Activated CD8-positive, alpha-beta memory T cell treated with anti-CD3 and anti-CD28 coated beads for 4 hours (primary cell): ENCODE data around the gene TMEM260.

ENCODE experiments used
- DNase-seq, 2 donors: peaks; one replicate each; pipeline ENCODE4 v3.0.0-alpha.2; 2020; ENCODE audit warnings: low read depth in 2 of 2

The TMEM260 gene

DNA sequence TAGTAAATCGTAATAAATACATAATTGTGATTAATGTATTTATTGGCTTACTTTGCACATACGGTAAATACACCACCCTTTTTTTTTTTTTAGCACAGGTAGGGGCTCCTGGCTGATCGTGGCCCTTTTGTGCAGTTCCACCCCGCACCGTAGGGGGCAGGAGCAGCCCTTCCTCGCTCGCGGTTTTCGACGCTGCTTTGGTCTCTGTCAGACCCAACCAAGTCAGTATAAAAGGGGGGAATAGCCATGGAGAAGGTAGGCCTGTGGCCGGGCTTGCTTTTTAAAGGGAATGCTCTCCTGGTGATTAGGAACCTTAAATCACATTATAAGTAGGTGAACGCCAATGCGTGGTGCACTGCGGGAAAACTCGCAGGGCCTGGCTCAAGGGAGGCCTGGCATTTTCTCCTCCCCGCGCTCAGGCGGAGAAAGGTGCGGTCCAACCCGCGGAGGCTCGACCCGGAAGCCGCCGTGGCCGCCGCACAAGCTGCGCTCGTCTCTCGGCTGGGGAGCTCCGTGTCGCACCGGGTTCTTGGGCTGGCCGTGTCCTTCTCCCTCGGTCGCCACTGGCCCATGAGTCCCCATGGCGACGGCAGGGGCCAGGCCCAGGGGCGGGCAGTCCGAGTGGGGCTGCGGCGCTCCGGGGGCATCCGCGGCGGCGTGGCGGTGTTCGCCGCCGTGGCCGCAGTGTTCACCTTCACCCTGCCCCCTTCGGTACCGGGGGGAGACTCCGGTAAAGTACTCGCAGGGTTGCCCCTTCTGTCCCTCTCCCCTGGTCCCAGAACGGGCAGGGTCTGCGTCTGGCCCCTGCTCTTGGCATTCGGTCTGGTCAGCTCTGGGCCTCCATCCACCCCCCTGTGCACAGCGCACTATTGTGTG, at the start of gene TMEM260:
TMEM260 (plus strand) TSS at position 454 of the 876 bp plus-strand sequence; CDS start at position 571, 117 bp downstream.
- peak; percentile 82 to 85 for DNase-seq

DNA sequence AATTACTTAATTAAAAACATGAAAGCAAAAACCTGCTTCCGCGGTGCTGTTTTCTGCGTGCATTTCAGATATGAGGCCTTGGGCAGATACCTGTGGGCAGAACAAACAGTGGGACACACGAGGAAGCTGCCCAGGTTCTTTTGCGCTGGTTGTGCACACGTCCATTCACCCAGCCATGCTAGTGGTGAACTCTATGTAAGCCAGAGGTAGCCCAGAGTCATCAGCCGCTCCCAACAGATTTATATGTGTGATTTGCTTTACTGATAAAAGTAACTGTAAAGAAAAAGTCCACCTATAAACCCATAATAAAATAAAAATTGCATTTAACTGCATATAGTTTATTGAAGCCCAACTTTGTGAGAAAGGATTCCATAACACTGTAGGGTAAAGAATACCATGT, 47.1 kb upstream of the TMEM260 start:
- no peak for DNase-seq

DNA sequence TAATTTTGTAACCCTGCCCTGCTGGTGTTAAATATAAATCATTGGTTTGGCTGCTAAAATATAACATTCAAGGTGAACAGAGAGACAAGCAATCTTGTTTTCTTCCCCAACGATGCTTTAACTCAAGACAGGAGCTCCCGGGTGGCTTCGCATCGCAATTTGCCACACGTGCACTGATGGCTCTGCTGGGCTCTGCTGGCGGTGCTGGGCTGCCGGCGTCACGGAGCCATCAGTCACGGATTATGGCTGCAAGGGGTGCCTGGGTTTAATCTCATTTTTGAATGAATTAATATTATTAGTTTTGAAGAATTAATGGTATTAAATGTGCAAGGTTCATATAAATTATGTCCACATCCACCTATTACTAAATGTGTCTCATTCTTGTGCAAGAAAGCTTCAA, 44.9 kb upstream of the TMEM260 start:
- no peak for DNase-seq

DNA sequence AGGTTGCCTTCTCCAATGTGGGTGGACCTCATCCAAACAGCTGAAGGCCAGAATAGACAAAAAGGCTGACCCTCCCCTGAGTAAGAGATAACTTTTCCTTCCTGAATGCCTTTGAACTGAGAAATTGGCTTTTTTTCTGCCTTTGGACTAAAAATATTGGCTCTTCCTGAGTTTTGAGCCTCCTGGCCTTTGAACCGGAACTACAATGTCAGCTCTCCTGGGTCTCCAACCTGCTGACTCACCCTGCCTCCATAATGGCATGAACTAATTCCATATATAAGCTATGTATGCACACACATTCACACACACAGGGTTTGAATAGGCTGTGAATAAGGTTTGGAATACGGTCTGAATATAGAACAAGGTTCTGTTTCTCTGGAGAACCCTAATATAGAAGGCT, 39.7 kb upstream of the TMEM260 start:
- DNase-seq, result no peak

DNA sequence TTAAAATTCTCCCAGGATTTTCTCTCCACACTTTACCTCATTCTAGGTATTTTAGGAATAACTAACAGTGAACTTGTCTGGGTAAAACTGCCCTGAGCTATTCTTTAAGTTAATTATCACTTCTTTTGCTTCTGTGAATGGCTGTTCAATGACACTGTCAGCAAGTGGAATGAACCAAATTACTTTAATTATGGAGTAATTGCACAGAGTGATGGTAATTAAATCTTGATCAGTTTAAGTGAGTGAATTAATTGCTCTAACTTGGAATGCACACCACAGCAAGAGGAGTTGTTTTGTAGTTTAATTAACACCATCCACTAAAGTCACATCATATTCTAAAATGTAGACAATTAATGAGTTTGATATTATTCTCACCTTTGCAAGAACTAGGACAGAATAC, 36.2 kb upstream of the TMEM260 start:
- no peak for DNase-seq

DNA sequence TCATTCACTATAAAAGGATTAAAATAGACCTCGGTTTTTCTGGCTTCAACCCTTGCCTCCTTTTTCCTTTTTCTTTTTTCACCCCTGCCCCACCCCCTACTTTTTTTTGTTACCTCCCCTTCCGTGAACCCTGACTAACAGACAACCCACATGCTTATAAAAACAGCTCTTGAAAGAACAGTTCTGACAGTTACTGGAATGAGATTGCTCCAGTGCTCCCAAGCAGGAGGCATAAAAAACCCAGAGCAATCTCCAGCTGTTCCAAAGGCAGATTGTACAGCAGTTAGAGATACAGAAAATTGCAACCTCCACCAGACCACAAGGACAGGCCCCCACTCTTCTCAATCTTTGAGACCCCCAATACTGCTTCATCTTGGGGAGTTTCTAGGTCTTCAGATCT, 29.9 kb upstream of the TMEM260 start:
- DNase-seq, result no peak

DNA sequence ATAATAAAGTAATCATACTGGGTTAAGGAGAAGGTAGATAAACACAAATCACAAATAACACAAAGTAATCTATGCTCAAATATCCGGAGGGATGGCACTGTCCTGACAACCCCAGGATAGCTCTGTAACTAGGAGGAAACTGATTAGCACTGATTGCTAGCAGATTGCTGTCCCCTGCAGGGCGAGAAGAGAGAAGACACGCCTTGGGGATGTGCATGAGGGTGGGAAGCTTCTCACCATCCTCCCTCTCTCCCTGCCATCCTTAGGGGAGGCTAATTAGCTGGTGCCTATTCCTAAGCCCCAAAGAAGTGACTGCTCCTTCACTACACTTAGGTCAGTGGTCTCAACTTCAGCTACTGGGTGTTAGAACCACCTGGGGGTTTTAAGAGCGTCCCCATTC, 27.0 kb upstream of the TMEM260 start:
- no peak for DNase-seq

DNA sequence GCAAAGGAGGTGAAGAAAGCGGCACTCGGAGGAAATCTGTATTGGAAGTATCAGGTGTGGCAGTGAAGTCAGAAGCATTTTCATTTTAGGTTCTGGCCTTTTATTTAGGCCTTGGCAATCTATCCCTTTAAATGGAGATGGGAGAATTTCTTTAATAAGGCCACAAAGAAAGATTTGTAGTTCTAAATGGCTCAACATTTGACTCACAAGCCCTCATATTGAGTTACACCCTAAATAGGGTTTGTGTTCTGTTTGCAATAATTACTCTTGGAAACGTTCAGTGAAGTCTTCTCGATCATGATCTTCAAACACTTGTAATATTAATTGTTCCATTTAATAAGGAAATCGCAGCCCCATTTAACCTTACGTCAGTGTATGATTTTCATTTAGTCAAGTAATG, 25.3 kb upstream of the TMEM260 start:
- no peak for DNase-seq

DNA sequence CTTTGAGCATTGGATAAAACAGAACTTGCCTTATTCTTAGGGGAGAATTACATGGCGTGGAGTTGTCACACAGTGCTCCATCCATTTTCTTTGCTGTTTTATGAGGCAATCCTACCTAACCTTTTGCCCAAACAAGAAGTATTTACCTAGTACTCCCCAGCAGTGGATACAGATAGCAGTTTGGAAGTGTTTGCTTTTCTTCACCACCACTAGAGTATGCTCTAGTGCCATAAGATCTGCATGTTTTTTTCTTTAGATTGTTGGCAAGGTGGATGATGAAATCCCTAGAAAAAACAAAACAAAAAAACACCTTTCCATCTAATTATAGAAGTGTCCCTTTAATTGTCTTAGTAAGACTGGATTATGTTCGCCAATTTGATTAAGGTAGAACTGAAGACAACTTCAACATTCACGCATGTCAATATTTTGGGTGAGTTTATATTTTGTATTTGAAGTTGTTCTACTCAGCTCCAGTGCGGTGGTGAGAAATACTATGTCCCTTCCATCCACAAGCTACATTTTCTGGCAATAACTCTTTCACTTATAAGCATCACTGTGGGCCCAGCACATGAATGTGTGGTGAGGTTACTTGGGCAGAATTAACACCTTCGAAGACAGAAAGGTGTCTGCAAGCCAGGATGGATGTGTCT, 23.6 kb upstream of the TMEM260 start:
- DNase-seq, result no peak

DNA sequence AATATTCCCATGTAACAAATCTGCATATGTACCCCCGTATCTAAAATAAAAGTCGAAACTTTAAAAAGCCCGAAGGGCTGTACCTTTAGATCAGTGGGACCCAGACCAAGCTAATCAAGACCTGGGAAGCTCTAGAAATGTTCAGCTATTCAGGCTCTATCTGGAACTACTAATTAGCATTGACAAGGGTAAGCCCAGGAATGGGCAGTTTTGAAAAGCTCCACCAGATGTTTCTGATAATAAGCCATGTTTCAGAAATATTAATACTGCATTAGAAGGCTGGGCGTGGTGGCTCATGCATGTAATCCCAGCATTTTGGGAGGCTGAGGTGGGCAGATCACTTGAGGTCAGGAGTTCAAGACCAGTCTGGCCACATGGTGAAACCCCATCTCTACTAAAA, 20.4 kb upstream of the TMEM260 start:
- no peak for DNase-seq

DNA sequence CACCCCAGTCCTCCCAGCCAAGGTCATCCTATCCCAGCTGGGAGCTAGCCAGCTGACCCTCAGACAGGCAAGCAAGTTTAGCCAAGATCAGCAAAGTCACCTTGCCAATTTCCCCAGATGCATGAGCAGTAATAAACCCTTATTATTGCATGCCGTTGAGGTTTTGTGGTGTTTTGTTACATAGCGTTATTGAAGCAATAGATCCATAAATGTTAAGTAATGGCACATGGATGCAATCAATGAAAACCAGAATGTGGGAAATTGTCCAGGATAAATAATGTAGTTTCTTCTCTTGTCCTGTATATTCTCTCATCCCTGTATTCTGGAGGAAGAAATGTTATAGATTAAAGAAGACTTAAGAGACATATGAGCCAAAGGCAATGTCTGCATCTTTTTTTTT, 18.0 kb upstream of the TMEM260 start:
- DNase-seq, result no peak

DNA sequence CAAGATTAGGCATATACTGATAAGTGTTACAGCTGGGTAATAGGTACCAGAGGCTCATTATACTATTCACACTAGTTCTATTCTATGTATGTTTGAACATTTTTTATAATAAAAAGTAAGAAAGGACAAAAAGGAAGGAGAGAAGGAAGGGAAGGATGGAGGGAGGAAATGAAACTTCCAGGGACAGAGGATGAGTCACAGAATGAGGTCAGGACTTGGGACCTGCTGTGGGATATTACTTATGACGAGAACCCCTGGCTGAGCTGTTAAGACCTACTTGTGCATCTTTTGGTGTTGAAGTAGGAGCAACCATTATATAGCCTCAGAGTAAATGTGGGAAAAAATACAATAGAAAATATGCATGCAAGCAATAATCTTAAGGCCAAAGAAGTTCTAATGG, 16.7 kb upstream of the TMEM260 start:
- no peak for DNase-seq

DNA sequence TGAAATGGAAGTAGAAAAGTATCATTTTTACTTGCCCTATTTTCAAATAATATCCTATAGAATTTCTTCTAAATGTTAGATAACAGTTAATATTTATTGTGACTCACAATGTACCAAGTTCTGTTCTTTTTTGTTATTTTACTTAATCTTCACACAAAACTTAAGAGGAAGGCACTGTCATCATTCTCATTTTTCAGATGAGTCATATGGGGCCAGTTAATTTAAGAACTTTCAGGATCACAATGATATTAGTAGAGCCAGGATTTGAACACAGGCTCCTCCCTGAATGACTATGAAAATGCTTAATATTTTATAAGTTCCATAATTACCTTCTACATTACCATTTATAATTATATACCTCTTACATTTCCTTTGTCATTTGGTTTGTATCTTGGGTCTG, 10.4 kb upstream of the TMEM260 start:
- DNase-seq, result no peak

DNA sequence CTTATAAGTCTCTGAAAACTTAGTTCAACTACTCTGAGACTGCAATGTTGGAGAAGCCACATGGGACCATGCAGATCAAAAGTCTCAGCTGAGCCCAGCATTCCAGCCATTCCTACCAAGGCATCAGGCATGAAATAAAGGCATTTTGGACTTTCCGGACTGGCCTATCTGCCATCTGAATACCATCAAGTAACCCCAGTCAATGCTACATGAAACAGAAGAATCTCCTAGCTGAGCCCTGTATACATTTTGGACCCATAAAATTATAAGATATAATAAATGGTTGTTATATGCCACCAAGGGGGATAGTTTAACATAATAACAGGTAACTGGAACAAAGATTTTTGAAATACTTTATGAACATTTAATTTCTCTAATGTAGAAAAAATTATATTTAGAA, 9.3 kb upstream of the TMEM260 start:
- DNase-seq, result no peak

DNA sequence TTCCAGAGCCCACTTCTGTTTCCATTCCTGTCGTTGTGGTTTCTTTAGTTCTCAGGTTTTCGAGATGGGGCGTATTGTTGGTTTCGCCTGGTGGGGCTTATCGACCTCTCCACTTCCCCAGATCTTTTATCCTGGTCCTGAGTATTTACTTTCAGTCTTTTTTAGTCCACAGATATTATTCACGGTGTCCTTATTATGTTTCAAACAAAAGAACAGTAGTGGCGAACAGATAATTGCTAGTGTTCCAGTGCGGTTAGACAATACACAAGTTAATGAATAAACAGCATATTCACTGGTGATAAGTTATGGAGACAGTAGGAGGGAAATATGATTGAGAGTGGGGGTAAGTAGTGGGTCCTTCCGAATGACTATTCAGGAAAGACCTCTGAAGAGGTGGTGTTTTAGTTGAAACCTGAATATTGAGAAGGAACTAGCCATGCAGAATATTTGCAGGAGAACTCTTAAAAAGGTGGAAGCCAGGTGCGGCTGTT, 668 bp downstream of the TMEM260 start:
- DNase-seq, result no peak

DNA sequence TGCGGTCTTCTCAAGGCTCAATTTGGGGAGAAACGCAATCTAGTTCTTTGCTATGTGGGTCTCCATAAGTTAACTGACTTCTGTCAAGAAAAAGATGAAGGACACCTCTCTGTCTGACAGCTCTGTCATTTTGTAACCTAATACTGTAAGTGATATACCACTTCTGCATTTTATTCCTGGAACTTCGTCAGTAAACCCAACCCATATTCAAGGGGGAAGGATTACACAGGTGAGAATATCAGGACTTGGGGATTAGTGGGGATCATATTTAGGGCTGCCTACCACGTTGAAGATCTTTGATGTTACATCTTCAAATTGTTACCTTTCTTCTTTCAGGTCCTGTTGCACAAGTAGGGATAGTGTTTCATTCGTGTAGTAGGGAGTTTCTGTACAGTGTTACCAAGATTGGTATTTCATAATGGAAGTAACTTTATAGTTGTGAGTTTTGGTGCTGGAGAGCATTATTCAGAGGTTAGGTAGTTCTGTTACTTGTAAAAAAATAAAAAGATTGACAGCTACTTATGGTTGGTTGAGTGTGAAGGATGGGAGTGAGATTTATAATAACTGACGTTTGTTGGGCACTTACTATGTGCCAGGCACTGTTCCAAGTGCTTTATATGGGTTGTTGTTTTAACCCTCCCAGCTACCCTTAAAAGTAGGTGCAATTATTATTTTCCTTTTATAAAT, 1.6 kb downstream of the TMEM260 start:
- DNase-seq, result no peak

DNA sequence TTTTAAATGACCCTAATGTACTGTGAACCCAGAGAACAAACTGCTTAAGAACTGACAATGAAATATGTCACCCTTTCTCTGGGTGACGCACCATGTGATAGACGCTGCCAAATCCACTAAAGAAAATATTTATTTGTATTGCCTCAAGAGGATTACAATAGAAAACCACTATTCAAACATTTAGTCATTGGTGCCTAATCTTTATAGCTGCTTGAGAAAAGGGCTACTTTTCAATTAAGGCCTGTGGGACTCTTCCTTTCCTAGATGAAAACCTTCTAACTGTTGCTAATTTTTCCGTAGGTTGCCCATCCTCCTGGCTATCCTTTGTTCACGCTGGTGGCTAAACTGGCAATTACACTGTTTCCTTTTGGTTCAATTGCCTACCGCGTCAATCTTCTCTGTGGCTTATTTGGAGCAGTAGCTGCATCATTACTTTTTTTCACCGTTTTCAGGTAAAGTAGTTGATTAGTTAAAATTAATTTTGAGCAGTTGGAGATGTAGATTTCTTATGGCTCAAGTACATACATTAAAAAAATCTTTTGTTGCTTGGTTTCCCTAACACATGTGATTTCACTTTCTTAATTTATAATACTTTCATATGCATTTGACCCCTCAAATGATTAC, 6.0 kb downstream of the TMEM260 start:
- DNase-seq, result no peak

DNA sequence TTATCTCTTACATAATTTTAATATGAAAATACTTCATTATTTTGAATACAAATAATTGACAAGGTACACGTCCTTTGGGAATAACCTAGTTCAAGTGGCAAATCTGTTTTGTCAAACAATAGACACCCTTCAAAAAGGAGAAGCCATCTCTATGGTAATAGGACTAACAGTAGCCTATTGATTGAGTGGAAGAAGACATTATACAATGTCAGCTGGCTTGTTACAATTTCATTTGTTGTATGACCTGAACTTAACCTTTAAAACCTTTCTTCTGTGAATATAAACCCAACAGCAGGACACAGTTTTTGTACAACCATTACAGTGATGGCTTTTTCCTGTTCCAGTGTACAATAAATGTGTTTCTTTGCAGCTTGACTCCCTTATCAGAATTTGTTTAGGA, 8.1 kb downstream of the TMEM260 start:
- no peak for DNase-seq

DNA sequence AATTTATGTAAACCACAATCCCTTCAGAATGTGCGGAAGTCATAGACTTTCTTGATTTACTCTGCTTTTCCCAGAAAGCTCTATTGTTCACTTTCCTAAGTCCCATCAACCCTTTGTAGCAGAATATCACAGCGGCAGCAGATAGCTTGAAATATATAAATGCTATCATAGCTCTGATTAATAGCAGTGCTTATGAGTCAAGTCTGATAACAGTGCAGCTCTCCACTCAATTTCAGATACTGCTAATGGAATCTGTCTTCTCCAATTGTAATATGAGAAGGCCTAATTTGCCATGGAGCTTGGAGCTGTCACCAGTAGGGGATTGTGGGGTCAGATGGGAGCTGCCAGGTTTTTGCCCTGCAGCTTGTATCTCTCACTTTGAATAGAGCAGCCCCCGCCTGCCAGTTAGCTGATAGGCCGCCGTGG, 10.9 kb downstream of the TMEM260 start:
- DNase-seq, result no peak

DNA sequence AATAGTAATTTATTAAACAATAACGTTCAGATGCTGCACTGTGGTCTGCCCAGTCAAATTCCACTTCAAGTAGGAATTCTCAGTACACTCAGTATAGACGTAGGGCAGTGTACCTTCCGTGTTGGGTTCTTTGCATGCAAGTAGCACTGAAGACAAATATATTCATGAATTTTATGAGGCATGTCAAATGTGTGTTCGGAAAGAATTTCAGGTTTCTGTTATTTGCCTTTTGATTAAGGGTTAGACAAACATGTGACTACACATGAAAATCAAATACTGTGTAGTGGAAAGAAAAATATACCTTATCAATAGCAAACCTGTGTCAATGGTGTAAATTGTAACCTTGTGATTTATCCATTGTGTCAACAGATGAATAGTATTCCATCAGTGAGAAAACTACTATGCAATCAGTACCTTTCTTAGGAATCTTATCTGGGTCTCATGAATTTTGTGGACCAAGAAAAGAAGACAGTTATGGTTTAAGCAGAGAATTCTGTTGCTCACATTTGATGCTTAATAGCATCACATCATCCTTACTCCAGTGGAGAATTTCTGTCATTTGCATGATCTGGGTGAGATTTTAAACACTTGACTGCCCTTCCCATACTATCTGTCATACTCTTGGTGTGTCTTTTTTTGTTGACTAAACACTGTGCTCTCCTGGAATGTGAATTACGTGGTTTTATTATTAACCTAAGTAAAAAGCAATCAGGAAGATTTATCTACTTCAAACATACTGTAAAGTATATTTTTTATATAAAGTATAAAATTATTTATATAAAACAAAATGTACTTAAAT, 13.3 kb downstream of the TMEM260 start:
- DNase-seq, result no peak

DNA sequence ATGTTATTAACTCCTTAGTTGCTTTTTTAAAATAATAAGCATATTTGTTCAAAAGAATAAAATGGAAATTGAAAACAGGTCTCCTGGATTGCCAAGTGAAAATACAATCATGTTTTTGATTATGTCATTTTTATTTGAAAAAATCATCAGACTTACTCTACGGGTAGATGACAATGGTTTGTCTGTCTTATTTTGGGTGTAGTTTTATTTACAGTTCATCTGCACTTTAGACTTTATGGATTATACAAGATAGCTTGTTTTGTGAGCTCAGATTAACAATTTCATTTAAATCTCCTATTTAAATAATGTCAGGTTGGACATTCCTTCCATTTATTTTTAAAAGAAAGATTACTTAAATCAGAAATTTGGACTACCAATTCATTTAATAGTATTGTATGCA, 14.8 kb downstream of the TMEM260 start:
- DNase-seq, result no peak
